SU-DHL-6 (cell line): ENCODE measurements around the gene MYL4.

ENCODE experiments used
- CTCF ChIP-seq: fragments of 200-600 bp; sonication (generic); IDR thresholded peaks from one replicate; pipeline ENCODE4 v1.5.1; 2017; ENCODE audit warnings: antibody characterized with exemption, mild to moderate bottlenecking, low read length, moderate library complexity; ENCODE audit not compliant: insufficient read depth, poor library complexity, severe bottlenecking
- EZH2phosphoT487 ChIP-seq: fragments of 200-600 bp; sonication (generic), shearing (Covaris generic); conservative IDR thresholded peaks from 2 replicates; pipeline ENCODE4 v1.6.1; 2018; ENCODE audit warnings: mild to moderate bottlenecking, antibody characterized with exemption, low read length, moderate library complexity, mixed read lengths

GRCh38 chr17:47199627-47200324 is 9.4 kb upstream of the MYL4 start:
- TF ChIP-seq CTCF, result no peak
- no peak for TF ChIP-seq EZH2phosphoT487
